ENCODE measurements around the gene ZYG11B.
"Not testable (repeated sequence)": the region's sequence is repeated elsewhere in the genome, so short reads cannot be mapped to it uniquely, and the experiment has no call there.

The ZYG11B gene

DNA sequence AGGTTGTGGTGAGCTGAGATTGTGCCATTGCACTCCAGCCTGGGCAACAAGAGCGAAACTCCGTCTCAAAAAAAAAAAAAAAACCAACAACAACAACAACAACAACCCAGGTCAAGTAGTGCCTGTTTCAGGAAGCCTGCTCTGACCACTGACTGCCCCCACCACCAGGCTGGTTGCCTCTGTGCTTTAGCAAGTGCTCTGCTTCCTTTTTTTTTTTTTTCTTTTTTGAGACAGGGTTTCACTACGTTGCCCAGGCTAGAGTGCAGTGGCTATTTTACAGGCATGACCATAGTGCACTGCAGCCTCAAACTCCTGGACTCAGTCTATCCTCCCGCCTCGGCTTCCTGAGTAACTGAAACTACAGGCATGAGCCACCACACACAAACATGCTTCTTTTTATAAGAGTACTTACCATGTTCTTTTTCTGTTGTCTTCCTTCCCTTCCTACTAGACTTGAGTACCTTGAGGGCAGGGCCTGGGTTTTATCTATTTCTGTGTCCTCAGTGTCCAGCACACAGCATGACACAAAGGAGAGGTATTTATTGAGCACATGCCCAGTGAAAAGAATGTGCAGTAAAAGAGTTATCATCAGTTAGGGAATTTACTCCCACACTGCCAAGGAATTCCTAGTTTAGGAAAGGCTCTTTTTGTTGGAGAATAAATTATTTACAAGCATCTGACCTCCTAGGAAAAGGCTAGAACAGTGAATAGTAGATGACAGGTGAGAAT is 18.2 kb upstream of the ZYG11B start:
- DNase-seq: no peak

DNA sequence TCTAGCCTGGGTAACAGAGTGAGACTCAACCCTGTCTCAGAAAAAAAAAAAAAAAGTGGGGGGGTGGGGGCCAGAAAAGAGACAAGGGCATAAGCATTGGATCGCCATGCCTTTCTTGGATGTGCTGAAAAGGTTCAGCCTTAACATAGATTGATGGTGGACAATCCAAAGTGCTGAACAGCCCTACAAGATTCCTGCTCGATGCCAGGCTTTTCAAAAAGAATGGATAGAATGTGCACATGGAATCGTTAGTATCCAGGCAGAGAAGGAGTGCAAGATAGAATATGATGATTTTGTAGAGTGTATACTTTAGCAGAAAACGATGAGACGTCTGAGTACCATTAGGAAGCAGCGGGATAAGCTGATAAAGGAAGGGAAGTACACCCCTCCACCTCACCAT is 17.2 kb upstream of the ZYG11B start:
- DNase-seq: no peak

DNA sequence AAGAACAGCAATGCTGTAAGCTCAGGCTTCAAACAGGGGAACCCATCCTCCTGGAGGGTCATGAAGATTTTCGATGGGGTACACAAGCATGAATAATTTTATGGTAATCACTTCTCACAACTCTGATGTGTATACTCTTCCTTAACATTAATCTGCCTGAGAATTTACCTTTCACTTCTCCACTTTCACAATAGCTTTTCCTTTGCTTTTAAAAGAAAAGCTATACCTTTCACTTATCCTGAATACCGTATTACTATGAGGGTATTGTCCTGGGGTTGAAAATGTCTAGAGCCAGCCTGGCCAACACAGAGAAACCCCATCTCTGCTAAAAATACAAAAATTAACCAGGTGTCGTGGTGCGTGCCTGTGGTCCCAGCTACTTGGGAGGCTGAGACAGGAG is 12.7 kb upstream of the ZYG11B start:
- DNase-seq: no peak

DNA sequence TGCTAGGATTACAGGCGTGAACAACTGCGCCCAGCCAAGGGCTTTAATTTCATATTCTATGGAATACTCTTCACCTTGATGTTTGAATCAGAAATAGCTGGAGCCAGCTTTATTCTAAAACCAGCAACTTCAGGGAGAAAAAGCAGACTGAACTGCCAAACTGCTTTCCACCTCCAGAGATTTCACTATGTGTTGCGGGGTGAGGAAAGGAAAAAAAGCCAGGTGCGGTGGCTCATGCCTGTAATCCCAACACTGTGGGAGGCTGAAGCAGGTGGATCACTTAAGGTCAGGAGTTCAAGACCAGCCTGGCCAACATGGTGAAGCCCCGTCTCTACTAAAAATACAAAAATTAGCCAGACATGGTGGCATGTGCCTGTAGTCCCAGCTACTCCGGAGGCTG is 11.0 kb upstream of the ZYG11B start:
- not testable (repeated sequence) for DNase-seq

DNA sequence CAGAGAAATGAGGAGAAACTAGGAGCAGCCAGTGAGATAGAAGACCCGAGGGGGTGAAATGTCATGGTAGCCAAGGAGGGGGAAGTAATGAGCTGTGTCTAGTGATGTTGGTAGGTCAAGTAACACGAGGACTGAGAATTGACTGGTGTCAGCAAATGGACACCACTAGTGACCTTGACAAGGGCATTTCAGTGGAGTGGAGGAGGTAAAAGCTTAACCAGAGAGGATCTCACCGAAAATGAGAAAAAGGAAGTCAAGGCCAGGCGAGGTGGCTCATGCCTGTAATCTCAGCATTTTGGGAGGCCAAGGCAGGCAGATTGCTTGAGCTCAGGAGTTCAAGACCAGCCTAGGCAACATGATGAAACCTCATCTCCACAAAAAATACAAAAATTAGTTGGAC is 3.0 kb upstream of the ZYG11B start:
- DNase-seq: no peak

DNA sequence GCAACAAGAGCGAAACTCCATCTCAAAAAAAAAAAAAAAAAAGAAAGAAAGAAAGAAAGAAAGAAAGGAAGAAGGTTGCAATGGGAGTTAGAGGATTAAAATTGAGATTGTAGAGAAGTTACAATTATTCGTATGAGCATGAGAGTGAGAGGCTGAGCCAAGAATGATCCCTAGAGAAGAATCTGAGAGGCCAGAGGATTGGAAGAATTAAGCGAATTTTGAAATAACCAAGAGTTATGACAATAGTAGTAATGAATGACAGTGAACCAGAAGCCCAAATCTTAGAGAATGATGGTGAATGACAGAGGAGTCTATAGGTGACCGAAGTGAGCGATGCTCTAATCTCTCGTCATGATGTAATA is 369 bp upstream of the ZYG11B start:
- DNase-seq: no peak

DNA sequence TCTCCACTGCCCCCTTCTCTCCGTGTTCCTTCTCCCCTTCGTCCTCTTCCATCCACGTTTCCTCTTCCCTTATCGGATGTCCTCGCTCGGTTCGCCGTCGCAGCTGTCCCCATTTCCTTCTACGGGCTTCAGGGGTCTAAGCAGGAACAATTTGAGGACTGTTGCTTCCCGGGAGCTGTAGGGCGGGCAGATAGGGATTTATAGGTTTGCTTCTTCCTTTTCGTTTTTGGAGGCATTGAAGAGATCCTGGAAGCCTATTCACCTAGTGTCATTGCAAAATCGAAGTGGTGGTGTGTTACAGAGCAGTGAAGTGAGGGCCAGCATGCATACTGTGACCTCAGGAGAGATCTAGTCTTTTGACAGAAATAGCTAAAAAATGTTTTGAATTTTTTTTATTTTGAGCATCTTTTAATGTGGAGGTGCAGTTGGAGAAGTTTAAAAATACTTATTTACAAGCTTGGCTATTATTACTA is 897 bp downstream of the ZYG11B start:
- no peak for DNase-seq

DNA sequence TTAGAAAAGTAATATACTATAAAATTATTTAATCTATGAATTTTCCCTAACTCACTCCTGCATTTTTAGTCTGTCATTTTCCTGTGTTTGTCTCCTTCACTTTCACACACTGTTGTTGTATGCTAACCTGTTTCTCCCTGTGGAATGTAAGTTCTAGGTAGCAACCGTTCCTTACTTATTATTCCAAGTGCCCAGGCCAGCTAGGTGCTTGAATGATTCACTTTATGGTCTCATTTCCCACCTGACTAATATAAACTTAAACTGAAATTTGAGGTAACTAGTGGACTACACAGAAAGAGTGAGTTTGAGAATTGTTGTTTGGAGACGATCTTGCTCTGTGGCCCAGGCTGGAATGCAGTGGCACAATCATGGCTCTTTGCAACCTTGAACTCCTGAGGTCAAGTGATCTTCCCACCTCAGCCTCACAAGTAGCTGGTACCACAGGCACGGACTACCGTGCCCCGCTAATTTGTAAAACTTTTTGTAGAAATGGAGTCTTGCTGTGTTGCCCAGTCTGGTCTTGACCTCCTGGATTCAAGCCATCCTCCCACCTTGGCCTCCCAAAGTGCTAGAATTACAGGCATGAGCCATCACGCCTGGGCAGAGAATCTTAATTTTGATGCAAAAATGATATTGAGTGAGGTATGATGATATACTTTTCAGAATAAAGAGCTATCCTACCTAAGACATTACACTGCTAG is 1.9 kb downstream of the ZYG11B start:
- no peak for DNase-seq

DNA sequence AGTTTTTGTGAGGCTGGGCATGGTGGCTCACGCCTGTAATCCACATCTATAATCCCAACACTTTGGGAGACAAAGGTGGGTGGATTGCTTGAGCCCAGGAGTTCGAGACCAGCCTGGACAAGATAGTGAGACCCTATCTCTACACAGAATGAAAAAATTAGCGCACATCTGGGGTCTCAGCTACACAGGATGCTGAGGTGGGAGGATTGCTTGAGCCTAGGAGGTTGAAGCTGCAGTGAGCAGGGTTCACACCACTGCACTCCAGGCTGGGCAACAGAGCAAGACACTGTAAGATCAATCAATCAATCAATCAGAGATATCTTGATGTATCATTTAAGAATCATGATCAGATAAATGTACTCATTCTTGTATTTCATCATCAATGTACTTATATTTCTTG is 7.1 kb downstream of the ZYG11B start:
- DNase-seq: no peak

DNA sequence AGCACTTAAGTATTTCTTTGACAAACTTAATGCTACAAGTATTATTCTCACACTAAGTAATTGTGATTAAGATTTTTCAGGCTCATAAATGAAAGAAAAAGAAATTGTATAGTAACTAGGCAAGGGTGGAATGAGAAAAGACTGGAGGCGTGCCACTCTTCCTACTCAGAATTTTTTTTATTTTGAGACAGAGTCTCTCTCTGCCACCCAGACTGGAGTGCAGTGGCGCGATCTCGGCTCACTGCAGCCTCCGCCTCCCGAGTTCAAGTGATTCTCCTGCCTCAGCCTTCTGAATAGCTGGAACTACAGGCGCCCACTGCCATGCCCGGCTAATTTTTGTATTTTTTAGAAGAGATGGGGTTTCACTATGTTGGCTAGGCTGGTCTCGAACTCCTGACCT is 9.1 kb downstream of the ZYG11B start:
- DNase-seq: not testable (repeated sequence)

DNA sequence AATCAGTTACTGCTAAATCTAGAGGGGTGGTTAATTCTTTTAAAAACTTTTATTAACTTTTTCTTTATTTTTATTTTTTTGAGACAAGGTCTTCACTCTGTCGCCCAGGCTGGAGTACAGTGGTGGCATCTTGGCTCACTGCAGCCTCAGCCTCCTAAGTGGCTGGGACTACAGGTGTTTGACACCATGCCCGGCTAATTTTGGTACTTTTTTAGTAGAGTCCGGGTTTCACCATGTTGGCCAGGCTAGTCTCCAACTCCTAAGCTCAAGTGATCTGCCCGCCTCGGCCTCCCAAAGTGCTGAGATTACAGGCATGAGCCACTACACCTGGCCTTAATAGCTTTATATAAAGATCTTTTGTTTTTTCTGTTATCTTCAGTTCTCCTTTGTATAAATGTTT is 11.9 kb downstream of the ZYG11B start:
- no peak for DNase-seq

DNA sequence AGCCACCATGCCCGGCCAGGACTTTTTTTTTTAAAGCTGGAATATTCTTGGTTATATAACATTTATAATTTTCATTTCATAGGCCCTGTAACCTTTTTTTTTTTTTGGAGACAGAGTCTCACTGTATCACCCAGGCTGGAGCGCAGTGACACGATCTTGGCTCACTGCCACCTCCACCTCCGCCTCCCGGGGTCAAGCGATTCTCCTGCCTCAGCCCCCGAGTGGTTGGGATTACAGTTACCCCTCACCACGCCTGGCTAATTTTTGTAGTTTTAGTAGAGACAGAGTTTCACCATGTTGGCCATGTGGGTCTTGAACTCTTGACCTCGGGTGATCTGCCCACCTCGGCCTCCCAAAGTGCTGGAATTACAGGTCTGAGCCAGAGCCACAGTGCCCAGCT is 12.6 kb downstream of the ZYG11B start:
- DNase-seq: no peak

DNA sequence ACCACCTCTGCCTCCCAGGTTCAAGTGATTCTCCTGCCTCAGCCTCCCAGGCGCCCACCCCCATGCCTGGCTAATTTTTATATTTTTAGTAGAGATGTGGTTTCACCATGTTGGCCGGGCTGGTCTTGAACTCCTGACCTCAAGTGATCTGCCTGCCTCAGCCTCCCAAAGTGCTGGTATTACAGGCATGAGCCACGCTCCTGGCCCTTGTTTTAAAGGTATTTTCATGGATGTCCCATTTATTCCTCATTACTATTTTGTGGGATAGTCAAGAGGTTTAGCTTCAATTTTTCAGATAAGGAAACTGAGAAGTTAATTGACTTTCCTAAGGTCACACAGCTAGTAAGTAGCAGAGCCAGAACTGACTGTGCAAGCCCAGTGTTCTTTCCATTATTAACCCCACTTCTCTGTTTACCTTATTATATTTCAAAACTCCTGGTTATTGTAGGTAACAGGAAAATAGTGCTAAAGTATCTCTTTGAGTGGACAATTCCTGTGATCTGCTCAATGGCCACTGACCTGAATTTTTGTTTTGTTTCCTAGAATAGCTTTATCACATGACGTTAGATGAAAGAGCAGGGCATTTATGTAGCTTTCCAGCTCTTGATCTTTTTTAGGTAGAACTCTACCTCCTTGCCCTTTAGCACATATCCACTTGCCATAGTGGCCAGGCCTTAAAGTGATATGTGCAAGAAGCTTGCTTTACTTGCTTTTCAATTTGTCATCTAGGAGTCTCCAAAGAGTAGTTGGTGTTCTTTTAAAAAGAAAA is 13.6 kb downstream of the ZYG11B start:
- no peak for DNase-seq

DNA sequence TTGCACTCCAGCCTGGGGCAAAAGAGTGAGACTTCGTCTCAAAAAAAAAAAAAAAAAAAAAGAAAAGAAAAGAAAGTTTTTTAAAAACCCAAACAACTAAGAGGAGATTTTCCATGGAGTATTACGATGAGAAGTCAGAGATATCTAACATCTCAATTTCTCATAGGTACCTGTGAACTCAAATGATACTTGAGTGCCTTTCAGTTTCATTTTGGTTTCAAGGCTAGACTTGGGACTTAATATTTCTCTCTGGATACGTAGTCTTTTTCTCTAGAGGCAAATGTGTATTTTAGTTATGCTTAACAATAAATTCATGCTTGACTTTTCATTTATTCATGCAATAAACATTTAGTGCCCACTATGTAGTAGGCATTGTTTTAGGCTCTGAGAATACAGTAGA is 15.0 kb downstream of the ZYG11B start:
- no peak for DNase-seq

DNA sequence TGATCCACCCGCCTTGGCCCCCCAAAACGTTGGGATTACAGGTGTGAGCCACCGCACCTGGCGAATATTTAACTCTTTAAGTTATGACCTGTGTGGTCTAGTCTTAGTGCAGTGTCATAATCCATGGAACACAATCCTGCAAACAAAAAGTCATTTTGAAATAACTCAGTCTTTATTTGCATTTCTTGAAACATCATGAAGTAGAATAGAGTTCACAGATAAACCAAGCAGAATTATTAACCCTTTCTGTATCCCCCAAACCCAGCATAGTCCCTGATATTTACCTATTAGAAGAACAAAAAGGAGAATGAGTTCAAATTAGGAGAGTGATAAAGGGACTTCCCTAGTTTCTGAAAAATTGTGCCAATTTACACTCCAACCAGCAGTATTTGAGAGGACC is 19.9 kb downstream of the ZYG11B start:
- DNase-seq: no peak

DNA sequence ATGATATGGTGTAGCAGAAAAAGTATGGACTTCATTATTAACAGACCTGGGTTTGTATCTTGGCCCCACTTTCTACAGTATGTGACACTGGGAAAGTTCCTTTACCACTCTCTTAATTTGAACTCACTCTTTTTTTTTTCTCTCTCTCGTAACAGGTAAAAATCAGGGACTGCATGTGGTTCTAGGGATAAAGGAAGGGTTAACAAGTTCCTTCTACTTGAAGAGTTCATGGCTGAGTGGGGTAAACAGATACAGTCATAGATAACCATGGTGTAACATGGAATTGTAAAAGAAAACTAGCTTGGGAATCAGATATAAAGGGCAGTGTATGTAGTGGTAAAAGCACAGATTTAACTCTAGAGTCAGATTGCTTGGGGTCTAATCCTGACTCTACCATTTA is 21.2 kb downstream of the ZYG11B start:
- DNase-seq: no peak

DNA sequence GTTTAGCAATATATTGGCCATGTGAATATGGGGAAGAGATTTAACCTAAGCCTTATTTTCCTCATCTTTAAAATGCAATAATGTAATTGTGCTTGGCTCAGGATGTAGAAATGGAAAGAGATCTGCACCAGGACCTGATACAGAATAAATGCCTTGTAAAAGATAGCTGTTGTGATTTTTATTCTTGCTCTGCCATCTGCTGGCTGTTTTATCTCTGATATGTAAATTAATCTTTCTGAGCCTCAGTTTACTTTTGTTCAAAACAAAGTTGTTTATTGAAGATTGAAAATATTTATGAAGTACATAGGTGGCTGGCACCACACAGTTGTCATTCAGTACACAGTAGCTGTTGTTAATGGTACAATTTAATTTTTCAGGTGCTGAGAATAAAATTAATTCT is 21.9 kb downstream of the ZYG11B start:
- no peak for DNase-seq

DNA sequence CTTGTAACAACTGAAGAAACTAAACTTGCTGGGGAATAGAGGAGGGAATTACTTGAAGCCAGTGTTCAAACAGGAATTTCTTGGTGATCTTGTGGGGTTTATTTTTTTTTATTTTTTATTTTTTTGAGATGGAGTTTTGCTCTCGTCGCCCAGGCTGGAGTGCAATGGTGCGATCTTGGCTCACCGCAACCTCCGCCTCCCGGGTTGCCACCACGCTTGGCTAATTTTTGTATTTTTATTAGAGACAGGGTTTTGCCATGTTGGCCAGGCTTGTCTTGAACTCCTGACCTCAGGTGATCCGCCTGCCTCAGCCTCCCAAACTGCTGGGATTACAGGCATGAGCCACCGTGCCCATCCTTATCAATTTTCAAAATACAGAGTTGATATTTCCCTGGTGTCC is 23.2 kb downstream of the ZYG11B start:
- not testable (repeated sequence) for DNase-seq

DNA sequence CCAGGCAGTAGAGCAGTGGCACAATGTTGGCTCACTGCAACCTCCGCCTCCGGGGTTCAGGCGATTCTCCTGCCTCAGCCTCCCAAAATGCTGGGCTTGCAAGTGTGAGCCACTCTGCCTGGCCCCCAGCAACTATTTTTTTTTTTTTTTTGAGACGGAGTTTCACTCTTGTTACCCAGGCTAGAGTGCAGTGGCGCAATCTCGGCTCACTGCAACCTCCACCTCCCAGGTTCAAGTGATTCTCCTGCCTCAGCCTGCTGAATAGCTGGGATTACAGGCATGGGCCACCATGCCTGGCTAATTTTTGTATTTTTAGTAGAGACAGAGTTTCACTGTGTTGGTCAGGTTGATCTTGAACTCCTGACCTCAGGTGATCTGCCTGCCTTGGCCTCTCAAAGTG is 23.9 kb downstream of the ZYG11B start:
- not testable (repeated sequence) for DNase-seq

DNA sequence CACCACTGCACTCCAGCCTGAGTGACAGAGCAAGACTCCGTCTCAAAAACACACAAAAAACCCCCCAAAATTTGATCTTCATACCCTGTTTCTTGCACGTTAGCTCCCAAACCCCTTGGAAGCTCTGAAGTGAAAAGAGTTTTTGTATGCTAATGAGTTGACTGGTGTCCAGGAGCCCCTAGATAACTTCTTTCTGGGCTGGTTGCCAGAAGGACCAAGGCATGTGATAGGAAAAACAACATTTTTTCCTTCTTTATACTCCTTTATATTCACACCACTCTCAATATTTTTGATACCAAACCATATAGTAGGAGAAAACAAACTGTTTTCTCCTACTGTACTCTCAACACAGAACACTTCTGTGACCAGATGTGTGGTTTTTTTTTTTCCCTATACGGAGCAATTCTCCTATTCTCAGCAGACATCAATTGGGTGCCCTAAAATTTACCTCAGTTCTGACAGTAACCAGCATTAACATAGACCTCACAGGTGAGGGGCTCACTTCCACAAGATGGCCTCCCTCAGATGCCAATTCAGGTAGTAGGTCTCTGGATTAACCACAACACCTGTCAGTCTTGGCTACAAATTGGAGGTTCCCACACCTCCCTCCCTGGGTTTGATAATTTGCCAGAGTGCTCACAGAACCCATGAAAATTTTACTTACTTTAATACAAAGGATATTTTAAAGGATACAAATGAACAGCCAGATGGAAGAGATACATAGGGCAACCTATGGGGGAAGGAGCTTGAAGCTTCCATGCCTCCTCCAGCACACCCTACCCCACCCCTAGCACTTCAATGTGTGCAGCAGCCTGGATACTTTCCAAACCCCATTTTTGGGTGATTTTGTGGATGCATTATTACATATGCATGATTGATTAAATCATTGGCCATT is 25.6 kb downstream of the ZYG11B start:
- DNase-seq: no peak

DNA sequence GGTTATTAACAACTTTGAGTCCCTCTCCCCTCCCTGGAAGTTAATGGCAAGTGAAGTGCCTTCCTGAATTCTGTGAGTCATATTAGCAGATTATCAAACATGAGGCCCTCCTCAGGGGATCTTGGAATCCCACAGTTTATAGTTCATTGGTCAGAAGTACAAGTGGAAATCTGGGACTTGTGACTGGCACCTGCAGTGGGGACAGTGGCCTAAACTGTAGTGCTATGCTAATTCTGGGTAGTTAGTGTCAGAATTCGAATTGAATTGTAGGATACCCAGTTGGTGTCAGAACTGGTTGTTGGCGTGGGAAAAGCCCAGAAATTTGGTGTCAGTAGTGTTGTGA is 26.2 kb downstream of the ZYG11B start:
- DNase-seq: no peak

DNA sequence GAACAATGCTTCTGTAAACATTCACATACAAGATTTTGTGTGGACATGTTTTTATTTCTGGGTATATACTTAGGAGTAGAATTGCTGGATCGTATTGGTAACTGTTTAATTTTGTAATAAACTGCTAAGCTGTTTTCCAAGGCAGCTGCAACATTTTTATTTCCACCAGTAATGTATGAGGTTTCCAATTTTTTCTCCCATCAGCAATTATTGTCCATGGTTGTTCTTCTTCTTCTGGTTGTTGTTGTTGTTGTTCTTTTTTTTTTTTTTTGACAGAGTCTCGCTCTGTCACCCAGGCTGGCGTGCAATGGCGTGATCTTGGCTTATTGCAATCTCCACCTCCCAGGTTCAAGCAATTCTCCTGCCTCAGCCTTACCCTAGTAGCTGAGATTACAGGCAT is 26.9 kb downstream of the ZYG11B start:
- no peak for DNase-seq

DNA sequence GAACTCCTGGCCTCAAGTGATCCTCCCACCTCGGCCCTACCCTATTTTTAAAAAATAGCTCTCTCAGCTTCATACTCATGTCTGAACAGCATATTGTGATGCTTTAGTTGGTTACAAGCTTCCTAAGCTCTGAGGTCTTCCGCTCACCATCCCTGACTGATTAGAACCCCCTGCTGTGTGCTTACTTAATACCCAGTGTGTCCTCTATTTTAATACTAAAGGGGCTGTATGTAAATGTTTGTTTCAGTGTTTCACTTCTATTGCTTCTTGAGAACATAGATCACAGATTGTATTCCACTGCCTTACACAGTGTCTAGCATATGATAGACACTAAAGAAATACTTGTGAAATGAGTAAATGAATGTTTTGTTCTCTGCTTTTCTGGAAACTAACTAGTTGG is 29.8 kb downstream of the ZYG11B start:
- DNase-seq: no peak
